Lung (tissue), 12 donors: Measurements from ENCODE around the gene RIOK2. TPM values are rescaled to one million over a fixed set of nuclear protein-coding genes. Genes with fewer than 3 reads are reported as not detected.

ENCODE experiments used
- ATAC-seq: fragments of 200-7000 bp; cut with Tn5 transposase; one replicate; pipeline ENCODE4 v1.9.1; 2020; ENCODE audit warnings: moderate number of reproducible peaks; ENCODE audit not compliant: insufficient read depth, low FRiP score
- DNase-seq, 3 donors: peaks; one replicate each; pipeline ENCODE4 v3.0.0-alpha.2; 2013 to 2017
- H3K27ac ChIP-seq, 2 donors: one replicate each; pipeline ENCODE4 v1.5.1; 2013; ENCODE audit warnings: mild to moderate bottlenecking in 2 of 2, moderate library complexity in 2 of 2, control low read depth in 1 of 2, inconsistent platforms in 1 of 2, low read depth in 1 of 2, low read length in 1 of 2
- H3K27me3 ChIP-seq, 3 donors: one replicate each; pipeline ENCODE4 v1.5.1; 2013; ENCODE audit warnings: low read length in 2 of 3; ENCODE audit not compliant: control insufficient read depth in 3 of 3, insufficient read depth in 3 of 3
- H3K36me3 ChIP-seq, 4 donors: one replicate each; pipeline ENCODE4 v1.5.1; 2013; ENCODE audit warnings: low read length in 4 of 4, mild to moderate bottlenecking in 1 of 4, moderate library complexity in 1 of 4; ENCODE audit not compliant: control insufficient read depth in 4 of 4, insufficient read depth in 4 of 4
- H3K4me1 ChIP-seq, 5 donors: one replicate each; pipeline ENCODE4 v1.5.1; 2013; ENCODE audit warnings: low read length in 5 of 5, mild to moderate bottlenecking in 2 of 5, moderate library complexity in 1 of 5; ENCODE audit not compliant: control insufficient read depth in 5 of 5, insufficient read depth in 5 of 5
- H3K4me3 ChIP-seq: one replicate; pipeline ENCODE4 v1.5.1; 2013; ENCODE audit warnings: mild to moderate bottlenecking, control low read depth, moderate library complexity
- H3K9ac ChIP-seq, 2 donors: one replicate each; pipeline ENCODE4 v1.5.1; 2013; ENCODE audit warnings: low read length in 2 of 2, control low read depth in 1 of 2; ENCODE audit not compliant: insufficient read depth in 1 of 2
- H3K9me3 ChIP-seq, 4 donors: one replicate each; pipeline ENCODE4 v1.5.1; 2013; ENCODE audit warnings: low read length in 3 of 4, mild to moderate bottlenecking in 1 of 4, moderate library complexity in 1 of 4; ENCODE audit not compliant: control insufficient read depth in 4 of 4, insufficient read depth in 3 of 4
- WGBS, 2 donors: extraction: QIAGEN DNeasy Blood & Tissue Kit; methylation state at CpG; one replicate each; pipeline ENCODE4 v1.1.7; 2013; 5-methylcytosine and 5-hydroxymethylcytosine counted together
- polyA plus RNA-seq, 2 donors: library from polyadenylated mRNA; stranded (reverse); fragments of 200-250 nt; gene quantifications; one replicate each; pipeline ENCODE4 v1.2.1, GENCODE V29; 2013
- total RNA-seq, 2 donors: library from RNA; depleted of rRNA in 1 of 2; stranded (reverse); fragments of >200 nt in 1 of 2; gene quantifications; one replicate each; pipeline ENCODE4 v1.2.1, GENCODE V29; 2014 to 2021
- TF ChIP-seq, protein P1 (sequence below): IDR thresholded peaks from 2 replicates; pipeline ENCODE4 v1.5.1; 2012; ENCODE audit warnings: mild to moderate bottlenecking; ENCODE audit errors: control extremely low read depth, extremely low read depth
- donor health status: control.
- donor health status: control.
- donor health status: Bipolar disorder and iron deficiency.
- donor health status: healthy.
- donor health status: DM: yes; HTN: yes; CAD: no.

Gene RIOK2
- total and polyA plus RNA-seq, 4 donors: 6.9 to 49.8 (median 19.6) TPM

GRCh38 chr5:97115932-97116331 lies 67.1 kb downstream of the RIOK2 start:
- Histone ChIP-seq H3K27me3 (no peaks in the 10 kb centered on the region), H3K4me3 (no peak overlapping the region), H3K9me3 (no peaks in the 10 kb centered on the region), H3K27ac (no peak overlapping the region), H3K9ac (no peak overlapping the region), H3K36me3 (no peaks in the 10 kb centered on the region), H3K4me1 (no peaks in the 10 kb centered on the region)
- ATAC-seq (no peak), DNase-seq (no peak)
- TF ChIP-seq, protein P1, sequence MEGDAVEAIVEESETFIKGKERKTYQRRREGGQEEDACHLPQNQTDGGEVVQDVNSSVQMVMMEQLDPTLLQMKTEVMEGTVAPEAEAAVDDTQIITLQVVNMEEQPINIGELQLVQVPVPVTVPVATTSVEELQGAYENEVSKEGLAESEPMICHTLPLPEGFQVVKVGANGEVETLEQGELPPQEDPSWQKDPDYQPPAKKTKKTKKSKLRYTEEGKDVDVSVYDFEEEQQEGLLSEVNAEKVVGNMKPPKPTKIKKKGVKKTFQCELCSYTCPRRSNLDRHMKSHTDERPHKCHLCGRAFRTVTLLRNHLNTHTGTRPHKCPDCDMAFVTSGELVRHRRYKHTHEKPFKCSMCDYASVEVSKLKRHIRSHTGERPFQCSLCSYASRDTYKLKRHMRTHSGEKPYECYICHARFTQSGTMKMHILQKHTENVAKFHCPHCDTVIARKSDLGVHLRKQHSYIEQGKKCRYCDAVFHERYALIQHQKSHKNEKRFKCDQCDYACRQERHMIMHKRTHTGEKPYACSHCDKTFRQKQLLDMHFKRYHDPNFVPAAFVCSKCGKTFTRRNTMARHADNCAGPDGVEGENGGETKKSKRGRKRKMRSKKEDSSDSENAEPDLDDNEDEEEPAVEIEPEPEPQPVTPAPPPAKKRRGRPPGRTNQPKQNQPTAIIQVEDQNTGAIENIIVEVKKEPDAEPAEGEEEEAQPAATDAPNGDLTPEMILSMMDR: no peak
- 89 to 91% methylated on average over 9 of the region's 9 CpGs for WGBS, 2 donors

DNA sequence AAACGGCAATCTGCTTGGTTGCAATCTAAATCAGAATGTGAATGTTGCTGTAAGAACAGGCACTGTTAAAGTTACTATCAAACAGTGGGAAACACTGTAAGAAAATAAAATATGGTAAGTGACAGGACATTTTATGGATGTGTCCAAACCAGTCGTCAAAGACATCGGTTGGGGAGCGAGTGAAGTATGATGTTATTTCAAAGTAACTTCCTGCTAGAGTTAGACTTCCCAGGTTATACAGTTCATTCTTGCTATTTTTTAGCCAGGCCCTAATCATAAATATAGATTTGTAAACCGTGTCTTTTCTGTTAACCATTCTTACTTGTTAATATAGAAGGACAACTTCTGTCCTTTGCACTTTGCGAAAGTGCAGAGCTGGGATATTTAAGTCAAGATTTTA lies 70.8 kb downstream of the RIOK2 start:
- Histone ChIP-seq H3K36me3 (no peaks in the 10 kb centered on the region), H3K4me1 (no peaks in the 10 kb centered on the region), H3K9me3 (no peaks in the 10 kb centered on the region), H3K27ac (no peak overlapping the region), H3K4me3 (no peak overlapping the region), H3K27me3 (no peaks in the 10 kb centered on the region), H3K9ac (no peak overlapping the region)
- DNase-seq (no peak), ATAC-seq (no peak)
- TF ChIP-seq, protein P1: no peak
- 77 to 82% methylated on average over 6 of the region's 6 CpGs for WGBS, 2 donors

DNA sequence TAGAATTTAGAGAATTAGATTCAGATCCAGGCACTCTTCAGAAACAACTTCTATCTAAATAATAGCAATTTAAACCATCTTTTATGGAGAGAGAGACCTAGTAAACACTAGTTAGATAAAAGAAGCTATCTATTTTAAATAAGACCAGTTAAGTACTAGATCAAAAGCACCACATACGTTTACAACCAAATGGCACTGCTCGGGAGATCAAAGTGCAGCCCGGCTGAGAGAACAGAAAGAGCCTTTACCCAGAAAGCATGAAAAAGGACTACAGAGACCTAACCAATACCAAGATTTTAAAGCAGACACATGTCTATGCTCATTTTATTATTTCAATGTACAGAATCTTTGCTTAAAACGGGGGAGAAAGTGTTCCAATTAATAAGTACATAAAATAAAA lies 71.4 kb downstream of the RIOK2 start:
- WGBS, 2 donors: 70 to 78% methylated on average over 4 of the region's 4 CpGs
- ATAC-seq (no peak), DNase-seq (no peak)

DNA sequence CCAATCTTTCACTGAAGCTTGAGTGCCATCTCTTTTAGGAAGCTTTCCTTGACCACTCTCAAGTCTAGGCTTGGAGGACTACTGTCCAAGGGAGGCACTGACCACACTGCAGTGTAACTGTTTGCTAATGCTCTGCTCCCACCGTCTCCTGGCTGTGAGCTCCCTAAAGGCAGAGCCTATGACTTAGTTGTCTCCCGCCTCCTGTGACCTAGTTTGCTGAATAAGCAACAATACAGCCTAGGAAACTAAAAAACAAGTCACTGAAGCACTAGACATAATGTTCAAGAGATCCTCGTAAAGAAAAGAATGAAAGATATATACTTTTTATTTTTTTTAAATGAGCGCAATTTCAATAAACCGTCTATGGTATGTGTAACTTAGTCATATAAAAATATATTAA lies 72.0 kb downstream of the RIOK2 start:
- H3K4me3 ChIP-seq: no peak overlapping the region
- H3K36me3 ChIP-seq: no peaks in the 10 kb centered on the region
- no peaks in the 10 kb centered on the region for H3K4me1 ChIP-seq
- no peak overlapping the region for H3K9ac ChIP-seq
- ATAC-seq (no peak), DNase-seq (no peak)
- TF ChIP-seq, protein P1: no peak
- no peaks in the 10 kb centered on the region for H3K9me3 ChIP-seq
- 91 to 95% methylated on average over 5 of the region's 5 CpGs for WGBS, 2 donors
- no peak overlapping the region for H3K27ac ChIP-seq
- no peaks in the 10 kb centered on the region for H3K27me3 ChIP-seq

More for the DNA sequence above, 71.4 kb downstream of the RIOK2 start:
- H3K9me3 ChIP-seq: no peaks in the 10 kb centered on the region
- no peak overlapping the region for H3K27ac ChIP-seq
- H3K27me3 ChIP-seq: no peaks in the 10 kb centered on the region
- no peak overlapping the region for H3K9ac ChIP-seq
- H3K4me1 ChIP-seq: no peaks in the 10 kb centered on the region
- no peak overlapping the region for H3K4me3 ChIP-seq
- H3K36me3 ChIP-seq: no peaks in the 10 kb centered on the region
- TF ChIP-seq, protein P1: no peak
